ENCODE measurements around the gene GALNT7. TPM values are rescaled to one million over a fixed set of nuclear protein-coding genes. Genes with fewer than 3 reads are reported as not detected.
A peak's percentile ranks its signal among the peaks of the same experiment; 100 is the strongest.

The GALNT7 gene
- total RNA-seq, 1 donor: 19.6 TPM

GRCh38 chr4:173170182-173170778 lies 1.7 kb downstream of the GALNT7 start:
- no peak for TF ChIP-seq CTCF (IDR thresholded peaks at IDR 0.05; ENCODE audit: insufficient read depth, low read length)
- DNase-seq (ENCODE audit: low read depth): peak; percentile 32
- H3K4me3 ChIP-seq (ENCODE audit: low read depth, low read length): peak overlapping the region; percentile 87

- DNase-seq (ENCODE audit: low read depth): peak; percentile 51
- peak; percentile 52 for TF ChIP-seq CTCF (IDR thresholded peaks at IDR 0.05; ENCODE audit: insufficient read depth, low read length)
- H3K4me3 ChIP-seq (ENCODE audit: low read depth, low read length): no peak overlapping the region
These were observed 2.5 kb downstream of the GALNT7 start for GRCh38 chr4:173171098-173171497.

- TF ChIP-seq CTCF (IDR thresholded peaks at IDR 0.05; ENCODE audit: insufficient read depth, low read length): no peak
- no peak for DNase-seq (ENCODE audit: low read depth)
These were observed 3.4 kb downstream of the GALNT7 start for GRCh38 chr4:173171987-173172386.

GRCh38 chr4:173174184-173174583 lies 5.6 kb downstream of the GALNT7 start:
- TF ChIP-seq CTCF (IDR thresholded peaks at IDR 0.05; ENCODE audit: insufficient read depth, low read length): no peak
- no peak overlapping the region for H3K4me3 ChIP-seq (ENCODE audit: low read depth, low read length)
- no peak for DNase-seq (ENCODE audit: low read depth)

More at GRCh38 chr4:173171987-173172386, 3.4 kb downstream of the GALNT7 start:
- no peak overlapping the region for H3K4me3 ChIP-seq (ENCODE audit: low read depth, low read length)

- H3K4me3 ChIP-seq (ENCODE audit: low read depth, low read length): no peak overlapping the region
- no peak for DNase-seq (ENCODE audit: low read depth)
- no peak for TF ChIP-seq CTCF (IDR thresholded peaks at IDR 0.05; ENCODE audit: insufficient read depth, low read length)
These were observed 6.0 kb downstream of the GALNT7 start for GRCh38 chr4:173174594-173175012.

- TF ChIP-seq CTCF (IDR thresholded peaks at IDR 0.05; ENCODE audit: insufficient read depth, low read length): no peak
- no peak for DNase-seq (ENCODE audit: low read depth)
- H3K4me3 ChIP-seq (ENCODE audit: low read depth, low read length): no peak overlapping the region
These were observed 7.4 kb downstream of the GALNT7 start for GRCh38 chr4:173176010-173176409.

GRCh38 chr4:173177232-173177631 lies 8.6 kb downstream of the GALNT7 start:
- no peak for DNase-seq (ENCODE audit: low read depth)
- H3K4me3 ChIP-seq (ENCODE audit: low read depth, low read length): no peak overlapping the region
- no peak for TF ChIP-seq CTCF (IDR thresholded peaks at IDR 0.05; ENCODE audit: insufficient read depth, low read length)

Measured in fibroblast of the aortic adventitia (primary cell).